HG03558 (cell line): ENCODE data around the gene PEX10.

Source experiments
- ATAC-seq: cut with Tn5 transposase; IDR thresholded peaks from one replicate; pipeline ENCODE4 v1.9.1; 2021; ENCODE audit warnings: moderate number of reproducible peaks; ENCODE audit not compliant: unreplicated experiment; ENCODE audit errors: extremely low read depth

Gene PEX10

DNA sequence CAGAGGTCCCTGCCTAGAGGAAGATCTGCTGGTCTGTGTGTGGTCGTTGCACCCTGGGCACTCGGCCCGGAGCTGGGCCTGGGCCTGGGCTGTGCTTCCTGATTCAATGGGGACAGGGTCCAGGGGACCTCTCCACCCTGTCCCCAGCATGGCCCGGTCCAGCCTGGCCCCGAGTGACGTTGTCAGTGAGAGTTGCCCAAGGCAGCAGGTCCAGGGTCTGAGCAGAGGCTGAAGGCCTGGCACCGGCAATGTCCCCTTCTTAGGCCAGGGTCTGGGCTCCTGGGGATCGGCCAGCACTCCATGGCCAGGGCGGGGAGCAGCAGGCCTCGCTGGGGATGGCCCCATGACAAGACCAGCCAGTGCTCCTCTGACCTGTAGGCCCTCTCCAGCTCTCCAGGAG, 15.6 kb upstream of the PEX10 start:
- ATAC-seq: no peak

DNA sequence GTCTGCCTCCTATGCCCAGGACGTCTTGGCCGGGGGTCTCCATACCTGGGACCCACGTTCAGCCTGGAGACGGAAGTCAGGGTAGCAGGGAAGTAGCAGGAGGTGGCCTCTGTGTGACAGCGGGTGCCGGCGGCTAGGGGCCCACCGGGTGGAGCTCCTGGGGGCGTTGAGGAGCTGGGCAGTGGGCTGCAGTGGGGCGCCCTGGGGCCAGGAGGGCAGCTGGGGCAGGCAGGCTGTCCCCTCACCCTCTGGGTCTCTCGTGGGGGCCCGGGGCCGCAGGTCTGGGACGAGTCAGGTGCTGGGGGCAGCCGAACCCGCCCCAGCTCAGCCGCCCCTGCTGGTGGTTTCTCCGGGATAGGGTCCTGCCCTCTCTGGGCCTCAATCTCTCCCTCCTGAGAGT, 14.7 kb upstream of the PEX10 start:
- no peak for ATAC-seq

DNA sequence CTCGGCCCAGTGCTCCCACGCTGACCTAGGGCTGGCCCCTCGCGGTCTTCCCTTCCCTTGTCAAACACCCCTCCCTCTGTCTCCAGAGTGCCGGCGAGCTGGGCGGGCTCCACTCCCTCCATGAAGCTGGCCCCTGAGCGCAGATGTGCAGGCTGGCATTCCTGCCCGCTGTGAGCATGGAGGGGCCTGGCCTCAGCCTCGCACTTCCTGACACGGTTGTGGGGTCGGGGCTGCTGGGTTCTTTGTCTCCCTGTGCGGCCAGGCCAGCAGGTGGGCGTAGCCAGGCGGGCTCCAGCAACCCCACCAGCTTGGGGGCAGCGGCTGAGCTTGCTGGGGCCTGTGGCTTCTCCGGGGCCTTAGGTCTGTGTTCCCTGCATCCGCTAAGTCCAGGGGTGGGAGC, 14.2 kb upstream of the PEX10 start:
- ATAC-seq: no peak

DNA sequence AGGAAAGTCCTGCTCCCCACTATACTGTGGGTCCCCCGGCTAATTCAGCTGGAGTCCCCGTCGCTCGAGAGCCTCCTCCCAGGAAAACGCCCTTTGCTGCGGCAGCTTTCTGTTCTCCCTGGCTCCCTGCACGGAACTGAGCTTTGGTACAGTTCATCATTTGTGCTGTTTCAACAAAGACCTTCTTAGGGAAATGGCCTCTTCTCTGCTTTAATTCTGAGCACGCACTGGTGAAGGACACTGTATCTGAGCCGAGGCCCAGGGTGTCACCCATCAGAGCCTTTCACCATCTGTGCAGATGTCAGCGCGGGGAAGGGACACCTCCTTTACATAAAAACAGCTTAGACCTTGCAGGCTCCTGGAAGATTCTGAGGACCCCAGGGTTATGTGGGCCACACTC, 13.5 kb upstream of the PEX10 start:
- ATAC-seq: no peak

DNA sequence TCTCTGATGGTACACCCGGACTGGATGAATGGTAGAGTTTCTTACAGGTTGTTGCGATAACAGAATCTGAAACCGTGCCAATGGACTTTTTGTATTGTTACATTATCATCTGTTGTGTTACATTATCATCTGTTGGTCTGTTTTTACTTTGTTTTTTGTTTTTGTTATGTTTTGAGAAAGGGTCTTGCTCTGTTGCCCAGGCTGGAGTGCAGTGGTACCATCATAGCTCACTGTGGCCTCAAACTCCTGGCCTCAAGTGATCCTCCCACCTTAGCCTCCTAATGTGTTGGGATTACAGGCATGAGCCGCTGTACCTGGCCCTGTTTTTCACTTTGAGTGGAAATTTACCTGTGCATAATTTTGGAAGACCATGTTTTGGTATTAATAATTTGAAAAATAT, 10.2 kb upstream of the PEX10 start:
- no peak for ATAC-seq

DNA sequence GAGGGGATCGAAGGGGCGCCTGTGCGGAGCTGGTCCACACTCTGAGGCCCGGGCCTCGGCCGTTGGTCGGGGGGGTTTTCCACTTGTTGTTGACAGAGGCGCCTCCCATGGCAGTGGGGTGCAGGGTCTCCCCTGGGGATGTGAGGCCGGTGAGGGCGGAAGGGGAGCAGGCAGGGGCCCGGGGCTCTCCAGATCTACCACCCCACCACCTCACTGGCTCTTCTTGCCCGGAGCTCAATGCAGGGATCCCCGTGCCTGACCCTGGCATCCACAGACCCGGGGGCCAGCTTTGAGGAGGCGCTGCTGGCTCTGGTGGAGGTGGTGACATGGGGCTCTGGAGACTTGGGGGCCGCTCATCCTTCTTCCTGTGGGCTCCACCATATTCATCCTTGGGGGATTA, 7.1 kb upstream of the PEX10 start:
- no peak for ATAC-seq

DNA sequence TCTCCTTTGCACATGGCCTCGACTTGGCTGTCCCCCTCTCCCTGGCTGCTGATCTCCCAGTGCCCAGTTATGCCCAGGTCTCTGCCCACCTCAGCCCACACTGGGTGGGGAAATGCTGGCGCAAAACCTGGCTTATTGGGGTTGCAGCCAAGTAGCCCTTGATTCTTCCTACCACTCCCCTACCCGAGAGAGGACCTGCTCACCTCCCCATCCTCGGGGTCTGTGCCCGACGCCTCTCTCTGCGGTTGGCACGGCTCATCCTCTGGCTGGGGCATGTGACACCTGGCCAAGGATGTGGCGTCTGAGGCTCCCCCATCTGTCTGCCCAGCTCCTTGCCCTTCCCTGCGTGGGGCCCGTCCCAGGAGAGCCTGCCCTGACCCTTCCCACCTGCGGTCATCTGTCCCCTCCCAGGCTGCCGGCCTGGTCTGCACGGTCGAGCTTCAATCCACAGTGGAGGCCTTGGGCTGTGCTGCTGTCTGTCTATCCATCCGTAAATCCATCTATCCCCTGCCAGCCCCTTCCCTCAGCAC, 6.5 kb upstream of the PEX10 start:
- ATAC-seq: no peak

DNA sequence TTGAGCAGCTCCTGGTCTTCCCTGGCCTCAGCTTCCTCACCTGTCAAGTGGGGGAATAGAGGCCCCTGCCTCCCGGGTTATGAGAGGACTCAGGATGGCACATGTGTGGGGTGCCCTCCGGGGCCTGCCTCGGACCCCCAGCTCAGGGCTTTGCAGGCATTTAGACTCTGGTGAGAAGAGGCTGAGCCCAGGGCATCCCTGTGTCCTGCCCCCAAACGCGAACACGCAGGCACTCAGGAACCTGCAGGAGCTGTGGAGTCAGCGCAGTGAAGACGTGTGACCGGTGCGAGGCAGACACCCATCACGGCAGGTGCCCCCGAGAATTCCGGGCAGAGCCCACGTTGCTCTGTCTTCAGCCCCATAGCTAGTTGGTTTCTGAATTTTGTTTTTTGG, 5.5 kb upstream of the PEX10 start:
- ATAC-seq: no peak

DNA sequence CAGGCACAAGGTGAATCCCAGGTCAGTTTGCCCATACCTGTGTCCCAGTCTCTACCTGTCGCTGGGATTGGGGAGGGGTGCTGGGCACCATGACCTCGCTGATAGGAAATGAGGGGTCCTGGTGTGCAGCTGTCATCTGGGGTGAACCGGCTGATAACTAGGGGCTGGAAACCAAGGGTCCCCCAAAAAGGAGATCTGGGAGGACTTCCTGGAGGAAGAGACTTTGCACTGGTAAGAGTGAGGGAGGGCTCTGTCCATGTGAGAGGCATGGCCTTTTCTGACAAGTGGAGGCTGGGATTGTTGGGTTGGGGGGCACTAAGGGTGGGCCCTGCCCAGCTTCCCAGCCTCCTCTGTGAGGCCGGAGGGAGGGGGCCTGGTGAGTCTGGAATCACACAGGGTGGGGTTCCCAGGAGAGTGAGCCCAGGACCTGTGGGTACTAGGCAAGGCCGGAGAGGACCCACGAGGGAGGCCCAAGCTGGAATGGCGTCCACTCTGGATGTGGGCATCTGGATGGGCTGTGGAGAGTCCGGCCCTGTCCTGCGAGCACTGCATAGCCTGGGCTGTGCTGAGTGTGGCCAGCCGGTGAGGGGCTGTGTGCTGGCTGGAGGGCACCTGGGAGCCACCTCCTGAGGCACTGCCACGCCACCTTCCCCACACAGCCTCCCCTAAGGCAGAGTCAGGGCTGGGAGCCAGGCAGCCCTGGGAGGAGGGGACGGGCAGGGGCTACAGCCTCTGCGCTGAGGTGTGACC, 4.9 kb upstream of the PEX10 start:
- ATAC-seq: no peak

DNA sequence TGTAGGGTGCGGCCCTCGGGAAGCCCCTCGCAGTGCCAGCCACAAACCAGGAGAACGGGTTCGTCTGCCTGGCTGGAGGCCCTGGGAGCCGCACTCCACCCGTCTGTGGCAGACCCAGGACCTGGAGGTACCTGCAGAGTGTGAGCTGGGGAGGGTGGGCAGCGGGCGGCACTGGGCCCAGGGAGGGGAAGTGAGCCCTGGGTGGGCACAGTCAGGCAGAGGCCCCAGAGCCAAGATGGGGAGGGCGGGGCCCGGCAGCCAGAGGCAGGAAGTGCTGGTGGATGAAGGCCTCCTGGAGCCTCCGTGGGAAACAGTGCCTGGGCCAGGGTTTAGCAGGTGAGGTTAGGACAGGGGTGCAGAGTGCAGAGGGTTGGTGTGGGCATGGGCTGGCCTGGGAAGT, 4.0 kb upstream of the PEX10 start:
- ATAC-seq: no peak

DNA sequence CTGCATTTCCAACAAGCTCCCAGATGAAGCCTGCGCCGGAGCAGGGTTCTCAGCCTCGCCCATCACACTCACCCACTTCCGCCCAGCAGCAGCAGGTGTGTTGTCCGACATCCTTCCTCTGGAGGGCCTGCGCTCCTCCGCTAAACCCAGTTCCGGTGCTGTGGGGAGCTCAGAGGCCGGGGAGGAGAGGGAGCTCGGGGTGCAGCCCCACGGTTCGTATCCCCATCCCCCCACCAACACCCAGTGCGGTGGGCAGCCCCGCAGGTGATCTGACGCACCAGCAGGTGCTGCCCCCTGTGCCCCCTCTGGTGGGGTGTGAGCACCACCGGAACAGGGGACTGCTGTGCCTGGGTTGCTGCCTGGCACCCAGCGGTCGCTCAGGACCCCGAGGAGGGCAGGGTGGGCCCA, 3.4 kb upstream of the PEX10 start:
- ATAC-seq: no peak

DNA sequence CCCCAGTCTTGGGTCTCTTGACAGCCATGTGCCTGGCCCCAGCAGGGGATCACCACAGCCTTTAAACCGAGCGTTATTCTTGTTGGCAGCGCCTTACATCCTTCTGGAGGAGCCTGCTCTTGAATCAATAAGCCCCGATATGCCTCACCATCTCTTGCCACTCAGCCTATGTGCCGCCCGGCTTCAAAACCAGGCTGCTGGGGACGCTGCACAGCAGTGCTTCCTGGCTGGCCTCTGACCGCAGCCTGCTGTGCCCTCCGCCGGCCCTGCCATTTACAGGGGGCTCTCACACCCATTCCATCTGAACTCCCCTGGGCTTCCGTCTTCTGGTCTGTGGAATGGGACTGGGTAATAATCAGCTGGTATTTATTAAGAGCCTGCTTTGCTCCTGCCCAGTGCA, 3.0 kb upstream of the PEX10 start:
- no peak for ATAC-seq

DNA sequence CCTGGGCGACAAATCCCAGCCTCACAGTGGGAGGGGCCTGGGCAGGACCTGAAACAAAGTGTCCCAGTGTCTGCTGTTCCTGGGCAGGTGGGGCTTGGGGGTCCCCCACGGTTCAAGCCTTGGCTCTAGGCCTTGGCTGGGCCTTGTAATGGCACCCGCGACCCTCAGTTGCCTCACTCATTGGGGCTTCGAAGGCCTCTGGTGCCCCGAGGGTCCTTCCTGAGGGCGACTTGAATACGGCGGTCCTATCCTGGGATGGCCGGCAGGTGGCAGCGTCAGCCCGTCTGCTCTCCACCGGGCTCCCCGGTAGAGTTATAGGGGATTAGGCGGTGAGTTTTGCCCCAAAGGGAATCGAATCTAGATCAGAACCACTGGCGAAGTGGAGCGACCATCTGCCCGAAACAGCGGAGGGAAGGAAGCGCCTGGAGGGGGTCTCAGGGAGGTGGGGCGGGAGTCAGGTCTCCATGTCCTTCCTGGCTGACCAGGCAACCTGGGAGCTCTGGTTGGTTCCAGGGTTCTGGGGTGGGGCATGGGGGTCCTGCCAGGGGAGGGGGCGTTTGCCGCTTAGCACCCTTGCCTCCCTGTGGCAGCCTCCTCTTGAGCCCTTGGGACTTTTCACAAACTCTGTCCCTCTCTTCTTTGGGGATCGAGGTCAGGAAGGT, 2.1 kb upstream of the PEX10 start:
- no peak for ATAC-seq

DNA sequence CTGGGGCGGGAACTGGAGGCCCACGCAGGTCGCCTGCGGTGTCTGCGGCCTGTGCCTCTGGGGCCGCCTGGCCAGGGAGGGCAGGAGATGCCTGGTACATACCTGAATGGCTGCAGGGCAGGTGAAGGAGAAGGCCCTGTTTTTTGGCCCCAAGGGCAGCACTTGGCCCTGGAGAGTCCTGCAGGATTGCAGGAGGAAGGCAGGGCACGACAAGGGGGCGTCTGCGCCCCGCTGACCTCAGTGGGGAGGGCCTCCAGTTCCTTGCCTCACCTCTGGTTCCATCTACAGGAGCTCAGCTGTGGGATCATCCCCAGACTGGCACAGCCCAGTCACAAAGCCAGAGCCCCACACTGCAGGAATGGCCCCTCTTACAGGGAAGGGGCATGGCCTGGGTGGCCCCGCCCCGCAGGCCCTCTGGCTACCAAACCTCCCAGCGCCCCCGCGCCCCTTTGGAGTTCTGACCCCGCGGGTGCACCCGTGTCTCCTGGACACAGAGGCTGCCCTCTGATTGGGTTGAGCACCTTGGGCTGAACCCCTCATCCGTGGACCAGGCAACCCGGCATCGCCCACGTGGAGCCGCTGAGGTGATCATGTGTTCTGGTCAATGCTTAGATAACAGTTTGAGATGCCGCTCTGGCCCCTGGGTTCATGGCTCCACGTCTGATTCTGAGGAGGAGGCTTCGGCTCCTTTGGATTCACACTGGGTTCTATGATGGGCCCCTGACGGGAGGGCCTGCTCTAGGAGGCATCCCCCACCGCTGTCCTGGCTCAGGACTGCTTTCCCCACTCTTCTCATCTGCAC, 1.3 kb upstream of the PEX10 start:
- ATAC-seq: no peak

DNA sequence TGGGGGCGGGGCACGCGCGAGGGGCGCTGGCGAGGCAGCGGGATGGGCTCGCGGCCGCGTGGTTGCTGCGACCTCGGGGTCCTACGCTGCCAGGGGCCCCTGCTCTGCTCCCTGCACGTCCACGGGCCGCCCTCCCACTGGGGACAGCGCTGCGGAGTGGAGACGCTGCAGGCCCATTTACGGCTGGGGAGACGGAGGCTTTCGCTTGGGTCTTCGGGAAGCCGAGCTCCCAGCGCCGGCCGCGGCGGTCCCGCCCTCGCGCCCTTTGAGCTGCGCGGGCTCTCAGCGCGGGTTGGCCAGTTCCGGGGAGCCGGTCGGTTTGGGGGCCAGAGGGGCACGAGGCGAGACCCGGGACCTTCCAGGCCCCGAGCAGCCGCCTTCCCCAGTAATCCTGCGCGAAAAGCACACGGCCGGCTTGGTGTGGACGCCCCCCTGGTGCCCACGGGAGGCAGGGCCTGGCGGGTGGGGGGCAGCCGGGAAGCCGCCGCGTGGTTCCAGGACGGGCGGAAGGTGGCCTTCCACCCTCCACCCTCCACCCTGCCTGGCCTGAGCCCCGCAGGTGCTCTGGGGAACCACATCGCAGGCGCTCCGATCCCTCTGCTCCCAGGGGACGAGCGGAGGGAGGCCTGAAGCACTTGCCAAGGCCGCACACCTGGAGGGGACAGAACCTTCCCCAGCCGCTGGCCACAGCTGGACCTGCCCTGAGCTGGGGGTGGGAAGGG, 570 bp upstream of the PEX10 start:
- no peak for ATAC-seq

DNA sequence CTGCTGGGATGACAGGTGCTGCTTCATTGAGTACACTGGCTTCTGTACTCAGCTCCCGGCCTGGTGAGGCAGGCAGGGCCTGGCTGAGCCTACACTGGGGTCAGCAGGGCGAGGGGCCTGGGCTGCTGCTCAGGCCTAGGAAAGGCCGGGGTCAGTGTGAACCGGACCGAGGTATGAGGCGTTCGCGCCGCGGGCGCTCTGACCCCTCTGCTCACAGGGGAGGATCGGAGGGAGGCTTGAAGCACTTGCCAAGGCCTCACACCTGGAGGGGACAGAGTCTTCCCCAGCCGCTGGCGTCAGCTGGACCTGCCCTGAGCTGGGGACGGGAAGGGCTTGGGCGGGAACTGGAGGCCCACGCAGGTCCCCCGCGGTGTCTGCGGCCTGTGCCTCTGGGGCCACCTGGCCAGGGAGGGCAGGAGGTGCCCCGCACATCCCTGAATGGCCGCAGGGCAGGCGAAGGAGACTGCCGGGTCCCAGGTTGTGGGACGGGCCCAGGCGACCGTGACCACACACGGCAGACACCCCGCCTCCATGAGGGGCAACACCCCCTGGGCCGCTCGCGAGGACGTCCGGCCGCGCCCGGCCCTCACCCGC, 466 bp downstream of the PEX10 start:
- ATAC-seq: peak; percentile 17

DNA sequence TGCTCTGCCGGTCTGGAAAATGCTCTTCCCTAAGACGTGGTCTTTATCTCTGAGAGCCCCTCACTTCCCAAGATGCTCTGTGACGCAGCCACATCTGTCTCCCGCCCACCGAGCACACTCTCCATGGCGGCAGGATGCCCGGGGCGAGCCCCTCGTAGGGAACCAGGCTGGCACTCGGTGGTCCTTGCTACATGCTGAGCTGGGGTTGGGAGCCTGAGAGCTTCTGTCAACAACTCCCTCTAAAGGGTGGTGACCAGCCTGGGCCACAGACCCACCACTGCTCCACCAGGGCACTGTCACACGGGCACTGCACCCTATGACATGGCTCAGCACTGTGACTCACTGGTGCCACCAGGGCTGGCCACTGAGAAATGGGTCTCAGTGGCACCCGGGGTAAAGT, 2.6 kb downstream of the PEX10 start:
- ATAC-seq: no peak

DNA sequence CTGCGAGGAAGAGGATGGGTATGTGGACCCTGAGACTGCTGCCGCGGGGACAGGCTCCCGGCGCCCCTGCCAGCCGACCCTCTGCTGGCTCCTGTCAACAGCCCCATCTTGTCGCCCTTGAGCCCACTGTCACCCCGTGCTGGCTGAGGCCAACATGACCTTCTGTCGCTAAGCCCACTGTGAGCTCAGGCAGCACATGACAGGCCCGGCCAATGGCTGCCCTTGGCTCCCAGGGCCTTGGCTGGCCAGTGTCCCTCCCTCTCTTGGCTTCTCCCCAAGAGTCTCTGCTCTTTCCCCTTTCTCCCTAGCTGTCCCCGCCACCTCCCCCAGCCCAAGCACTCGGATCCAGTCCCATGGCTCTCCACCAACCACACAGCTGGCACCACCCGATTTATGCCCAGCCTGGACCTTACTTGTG, 3.5 kb downstream of the PEX10 start:
- ATAC-seq: no peak

DNA sequence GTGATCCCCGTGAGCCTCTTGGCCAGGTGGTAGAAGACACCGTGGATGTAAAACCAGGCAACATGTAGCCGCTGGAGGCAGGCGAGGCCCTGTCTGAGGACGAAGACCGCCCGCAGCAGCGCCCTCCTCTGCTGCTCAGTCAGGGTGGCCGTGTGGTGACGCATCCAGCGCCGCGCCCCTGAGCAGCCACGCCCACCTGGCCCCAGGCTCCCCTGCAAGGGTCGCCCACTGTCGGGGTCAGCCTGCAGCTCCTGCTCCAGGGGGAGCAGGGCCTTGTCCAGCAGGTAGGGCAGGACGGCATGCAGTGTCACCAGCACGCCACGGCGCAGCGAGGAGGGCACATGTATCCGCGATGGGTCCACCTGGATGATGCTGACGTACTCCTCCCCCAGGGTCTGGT, 3.9 kb downstream of the PEX10 start:
- no peak for ATAC-seq

DNA sequence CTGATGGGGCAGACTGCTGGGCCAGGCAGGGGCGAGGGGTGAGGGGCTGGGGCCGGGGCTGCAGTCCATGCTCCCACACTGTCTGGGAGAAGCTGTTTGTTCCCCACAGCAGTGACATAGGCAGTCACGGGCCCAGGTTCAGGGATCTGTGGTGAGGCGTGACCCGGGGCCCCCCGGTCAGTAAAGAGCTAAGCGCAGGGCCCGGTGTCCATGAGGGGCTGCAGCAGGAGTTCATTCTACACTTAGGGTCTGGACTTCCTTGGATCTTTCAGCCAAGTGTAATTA, 4.4 kb downstream of the PEX10 start:
- ATAC-seq: no peak
